Spleen (tissue), 7 donors: ENCODE measurements around the gene SOX13.

Source experiments
- CTCF ChIP-seq, 11 experiments: fragments of 200-600 bp in 7 of 11; fragments of 450-650 bp in 4 of 11; sonication (generic) in 4 of 11; IDR thresholded peaks in 8 of 11; conservative IDR thresholded peaks in 3 of 11; 1 replicate in 7 of 11; 2 replicates in 4 of 11; pipeline versions ENCODE4 v1.4.0 to v1.8.0; 2016 to 2021; ENCODE audit warnings: antibody characterized with exemption in 11 of 11, inconsistent platforms in 4 of 11, mild to moderate bottlenecking in 1 of 11
- POLR2A ChIP-seq, 3 donors: fragments of 450-650 bp; IDR thresholded peaks; one replicate each; pipeline ENCODE4 v1.5.1; 2017; ENCODE audit warnings: antibody characterized with exemption in 3 of 3, mild to moderate bottlenecking in 1 of 3
- donor health status: DM: no; HTN: no; CAD: no; lungs with moderate emphysema.
- donor health status: DM: no; HTN: no; CAD: no.
- donor health status: DM: no; HTN: no; CAD: no.

GRCh38 chr1:204069887-204070286 lies 3.0 kb upstream of the SOX13 start:
- no peak for TF ChIP-seq CTCF (IDR thresholded peaks at IDR 0.05 in 8 of 11, conservative IDR thresholded peaks at IDR 0.05 in 3 of 11)
- TF ChIP-seq POLR2A (IDR thresholded peaks at IDR 0.05), result no peak
